HG03025 (cell line): ENCODE data around the gene FRS2.

Experiments used
- ATAC-seq: cut with Tn5 transposase; IDR thresholded peaks from one replicate; pipeline ENCODE4 v1.9.1; 2021; ENCODE audit warnings: mild to moderate bottlenecking, moderate library complexity; ENCODE audit not compliant: unreplicated experiment, low FRiP score

Gene FRS2

GRCh38 chr12:69497308-69498026 lies 27.3 kb downstream of the FRS2 start:
- ATAC-seq: peak; percentile 96

DNA sequence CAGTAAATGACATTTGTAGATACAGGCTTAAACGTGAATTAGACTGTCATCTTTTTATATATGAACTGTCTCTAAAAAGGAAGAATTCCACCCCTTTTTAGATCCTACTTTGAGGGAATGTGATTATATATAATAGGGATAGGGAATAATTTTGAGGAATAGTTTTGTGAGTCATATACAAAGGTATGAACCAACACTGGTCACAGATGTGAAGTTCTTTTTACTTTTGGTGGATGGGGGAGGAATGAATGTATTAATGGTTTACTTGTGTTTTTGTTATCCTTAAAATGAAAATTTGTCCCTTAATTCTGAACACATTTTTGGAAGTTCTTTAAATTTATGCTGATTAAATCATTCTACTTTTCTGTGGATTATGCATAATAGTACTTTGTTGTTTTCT lies 30.4 kb downstream of the FRS2 start:
- ATAC-seq: no peak

DNA sequence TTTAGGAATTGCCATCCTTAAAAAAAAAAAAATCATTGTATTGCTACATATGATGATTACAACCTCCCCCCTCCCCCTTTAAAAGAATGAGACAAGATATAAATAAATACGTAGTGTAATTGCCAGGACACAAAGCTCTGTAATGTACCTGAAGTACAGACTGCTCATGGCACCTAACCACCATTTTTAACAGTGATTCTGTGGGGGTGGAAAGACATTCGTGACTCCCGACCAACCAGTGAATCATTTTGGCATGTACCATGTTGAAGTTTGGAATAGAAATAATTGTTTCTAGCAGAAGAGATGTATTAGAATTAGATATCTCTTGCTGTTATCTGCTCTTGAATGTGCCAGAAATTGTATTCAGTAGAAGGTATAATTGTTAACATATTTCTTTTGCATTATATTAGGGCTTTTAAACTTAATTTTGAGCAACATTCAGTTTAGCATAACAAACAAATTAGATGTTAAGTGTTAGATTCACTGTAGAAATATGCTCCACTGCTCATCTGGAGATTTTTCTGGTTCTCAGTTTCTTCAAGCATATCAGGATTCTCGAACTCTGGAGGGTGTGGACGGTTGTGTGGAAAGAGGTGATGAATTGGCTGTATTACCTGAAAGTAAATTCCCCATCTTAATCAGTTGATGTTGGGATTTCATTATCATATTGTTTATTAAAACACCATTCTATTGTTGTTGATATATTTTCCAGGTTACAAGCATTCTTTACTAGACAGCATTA lies 31.1 kb downstream of the FRS2 start:
- ATAC-seq: no peak

GRCh38 chr12:69502345-69503081 lies 32.3 kb downstream of the FRS2 start:
- ATAC-seq: no peak

GRCh38 chr12:69508091-69508490 lies 37.9 kb downstream of the FRS2 start:
- ATAC-seq: no peak

- no peak for ATAC-seq
These were observed 38.4 kb downstream of the FRS2 start for GRCh38 chr12:69508621-69509020.

DNA sequence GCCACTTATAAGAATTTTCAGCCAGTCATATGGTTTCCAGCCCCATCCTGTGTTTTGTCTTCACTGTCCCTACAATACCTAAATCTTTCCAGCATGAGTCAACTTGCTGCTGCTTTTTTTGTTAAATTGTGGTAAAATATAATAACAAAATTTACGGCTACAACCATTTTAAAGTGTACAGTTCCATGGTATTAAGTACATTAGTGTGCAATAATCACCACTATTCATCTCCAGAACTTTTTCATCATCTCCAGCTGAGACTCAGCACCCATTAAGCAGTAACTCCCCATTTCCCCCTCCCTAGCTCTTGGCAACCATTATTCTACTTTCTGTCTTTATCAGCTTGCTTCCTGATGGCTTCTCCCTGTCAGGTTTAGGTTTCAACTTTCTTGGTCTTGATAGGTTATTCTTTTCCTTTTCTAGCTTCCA lies 39.1 kb downstream of the FRS2 start:
- ATAC-seq: no peak

GRCh38 chr12:69509904-69510827 lies 40.0 kb downstream of the FRS2 start:
- no peak for ATAC-seq

DNA sequence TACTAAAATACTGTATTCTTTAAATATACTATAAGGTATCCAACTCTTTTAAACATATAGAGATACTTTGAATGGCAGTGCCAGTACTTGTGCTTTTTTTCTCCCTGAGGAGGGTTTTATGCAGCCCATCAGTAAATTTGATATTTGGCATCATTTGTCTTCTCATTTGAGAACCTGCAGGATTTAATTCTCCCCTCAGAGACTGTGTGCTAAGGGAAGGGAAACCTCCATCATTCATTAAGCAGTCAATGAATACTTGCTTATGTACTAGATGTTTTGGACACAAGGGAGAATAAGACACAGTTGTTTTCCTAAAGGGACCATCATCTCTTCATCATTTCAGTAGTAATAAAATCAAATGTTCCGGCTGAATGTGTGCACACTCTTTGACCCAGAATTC lies 40.8 kb downstream of the FRS2 start:
- ATAC-seq: no peak

DNA sequence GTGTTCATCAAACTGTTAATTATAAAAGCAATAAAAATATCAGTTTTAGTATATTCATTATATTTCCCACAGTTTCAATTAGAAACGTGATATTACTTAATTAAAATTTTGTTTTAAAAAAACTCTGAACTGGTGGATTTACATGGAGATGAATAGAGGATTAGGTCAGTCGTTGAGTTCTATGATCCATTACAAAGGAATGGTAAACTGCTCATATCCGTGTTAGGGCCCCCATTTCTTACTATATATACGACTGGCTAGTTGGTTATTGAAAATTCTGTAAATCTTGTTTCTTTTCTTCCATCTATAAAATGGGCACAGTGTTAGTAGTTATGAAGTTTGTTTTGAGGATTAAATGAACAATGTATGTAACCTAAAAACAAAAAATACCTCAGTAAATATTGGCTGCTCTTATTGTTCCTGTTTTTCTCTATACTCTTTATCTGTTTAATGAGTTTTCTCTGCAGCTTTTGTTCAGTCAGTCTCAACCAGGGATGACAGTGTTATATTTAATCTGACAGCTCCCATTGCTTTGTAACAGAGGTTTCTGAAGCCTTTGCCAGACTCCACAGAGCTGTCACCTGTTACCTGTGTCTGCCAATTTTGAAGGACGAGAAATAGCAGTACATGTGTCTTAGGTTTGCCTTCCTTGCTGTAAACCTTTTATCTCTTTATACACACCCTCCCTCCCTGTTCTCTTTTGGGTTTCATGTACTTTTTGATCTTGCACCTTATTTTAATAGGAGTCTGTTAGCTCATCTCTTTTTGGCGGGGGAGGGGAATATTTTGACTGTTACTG lies 41.5 kb downstream of the FRS2 start:
- ATAC-seq: no peak

DNA sequence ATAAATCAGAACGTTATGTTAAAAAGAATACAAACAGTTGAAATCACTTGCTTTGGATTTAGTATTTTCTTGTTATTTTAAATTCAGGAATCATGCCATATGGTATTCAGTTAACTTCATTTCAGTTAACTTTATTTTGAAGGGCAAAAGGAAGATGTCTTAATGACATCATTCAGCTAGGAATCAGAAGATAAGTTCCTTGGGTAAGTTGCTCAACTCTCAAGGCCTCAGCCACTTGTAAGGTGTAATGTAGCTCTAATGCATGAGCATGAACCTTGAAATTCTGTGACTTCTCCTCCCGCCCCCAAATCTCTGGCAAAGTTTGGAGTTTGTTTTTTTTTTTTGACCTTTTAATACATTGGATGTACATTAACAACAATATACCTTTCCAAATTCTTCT lies 42.6 kb downstream of the FRS2 start:
- no peak for ATAC-seq

GRCh38 chr12:69513297-69513696 lies 43.1 kb downstream of the FRS2 start:
- ATAC-seq: no peak

GRCh38 chr12:69514111-69514510 lies 43.9 kb downstream of the FRS2 start:
- no peak for ATAC-seq

GRCh38 chr12:69514845-69515244 lies 44.7 kb downstream of the FRS2 start:
- no peak for ATAC-seq

DNA sequence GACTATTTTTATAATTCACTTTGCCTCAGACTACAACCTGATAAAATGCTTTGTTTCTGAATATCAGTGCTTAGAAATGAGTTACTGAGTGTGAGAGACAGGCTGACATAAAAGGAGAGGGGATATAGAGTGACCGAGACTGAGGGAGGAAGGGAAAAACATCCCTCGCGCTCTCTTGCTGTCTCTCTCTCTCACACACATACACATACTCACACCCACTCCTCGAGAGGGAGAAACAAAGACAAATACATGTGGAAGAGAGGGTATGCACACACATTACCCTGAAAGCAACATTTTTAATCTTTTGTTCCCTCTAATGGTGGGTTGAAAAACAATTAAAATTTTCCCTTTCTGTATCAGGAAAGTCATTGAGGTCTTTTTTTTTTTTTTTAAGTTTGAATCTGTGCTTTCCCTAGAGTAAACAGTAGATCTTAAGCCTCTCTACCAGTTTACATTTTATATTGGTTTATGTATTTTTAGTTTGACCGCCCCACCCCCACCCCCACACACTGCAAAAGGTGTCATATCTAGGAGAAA lies 45.3 kb downstream of the FRS2 start:
- ATAC-seq: no peak

GRCh38 chr12:69516950-69517349 lies 46.8 kb downstream of the FRS2 start:
- no peak for ATAC-seq

- ATAC-seq: no peak
These were observed 47.2 kb downstream of the FRS2 start for GRCh38 chr12:69517406-69517805.

DNA sequence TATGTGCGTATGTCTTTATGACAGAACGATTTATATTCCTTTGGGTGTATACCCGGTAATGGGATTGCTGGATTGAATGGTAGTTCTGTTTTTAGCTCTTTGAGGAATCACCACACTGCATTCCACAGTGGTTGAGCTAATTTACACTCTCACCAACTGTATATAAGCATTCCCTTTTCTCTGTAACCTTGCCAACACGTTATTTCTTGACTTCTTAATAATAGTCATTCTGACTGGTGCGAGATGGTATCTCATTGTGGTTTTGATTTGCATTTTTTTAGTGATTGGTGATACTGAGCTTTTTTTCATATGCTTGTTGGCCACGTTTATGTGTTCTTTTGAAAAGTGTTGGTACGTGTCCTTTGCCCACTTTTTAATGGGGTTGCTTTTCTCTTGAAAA lies 49.7 kb downstream of the FRS2 start:
- ATAC-seq: no peak
